ENCODE measurements around the gene SNAPC3.

GRCh38 chr9:15430920-15431844 lies 8.5 kb downstream of the SNAPC3 start:
- no peak for TF ChIP-seq CTCF (IDR thresholded peaks at IDR 0.05)
- TF ChIP-seq POLR2A (IDR thresholded peaks at IDR 0.05) = no peak
